ENCODE data around the gene CHCHD5. TPM values are rescaled to one million over a fixed set of nuclear protein-coding genes. Genes with fewer than 3 reads are reported as not detected.

CHCHD5 gene
- total RNA-seq, 2 experiments from 2014 or later = 25.4 to 27.8 TPM

- CTCF ChIA-PET = interaction anchor here (0.7 to 1.7 kb wide), 2 partner anchors 73 to 249 kb away, joined by 4 read pairs; no protein-coding TSS in a partner anchor
Measured at GRCh38 chr2:112618383-112618782, 34.0 kb downstream of the CHCHD5 start.

GRCh38 chr2:112621790-112622527, 37.5 kb downstream of the CHCHD5 start:
- no peak overlapping the region for H3K27ac Mint-ChIP-seq
- ATAC-seq (no peak), DNase-seq (peak; percentile 37)
- H3K27me3 Mint-ChIP-seq = peaks cover 2% of the 10 kb centered on the region
- H3K4me1 Mint-ChIP-seq = peaks cover 33% of the 10 kb centered on the region
- H3K9me3 Mint-ChIP-seq (ENCODE audit: low read depth) = no peaks in the 10 kb centered on the region
- CTCF ChIA-PET = interaction anchor here (0.8 to 12.1 kb wide), 6 partner anchors 22 to 105 kb away, joined by 3 to 247 read pairs (median 12); partner anchors contain the start of genes NT5DC4 and SLC20A1
- H3K36me3 Mint-ChIP-seq = no peaks in the 10 kb centered on the region
- no peak overlapping the region for H3K4me3 Mint-ChIP-seq

More at GRCh38 chr2:112618383-112618782, 34.0 kb downstream of the CHCHD5 start:
- Mint-ChIP-seq H3K27ac (no peak overlapping the region), H3K36me3 (no peaks in the 10 kb centered on the region), H3K9me3 (ENCODE audit: low read depth) (no peaks in the 10 kb centered on the region), H3K4me1 (peaks cover 2% of the 10 kb centered on the region), H3K27me3 (peaks cover 10% of the 10 kb centered on the region), H3K4me3 (no peak overlapping the region)
- ATAC-seq = no peak
- DNase-seq = no peak

- H3K27ac Mint-ChIP-seq = no peak overlapping the region
- H3K9me3 Mint-ChIP-seq (ENCODE audit: low read depth) = no peaks in the 10 kb centered on the region
- peaks cover 38% of the 10 kb centered on the region for H3K4me1 Mint-ChIP-seq
- DNase-seq = peak; percentile 0
- H3K27me3 Mint-ChIP-seq = peaks cover 2% of the 10 kb centered on the region
- no peak for ATAC-seq
- no peaks in the 10 kb centered on the region for H3K36me3 Mint-ChIP-seq
- H3K4me3 Mint-ChIP-seq = no peak overlapping the region
- CTCF ChIA-PET = interaction anchor here (0.8 to 12.1 kb wide), 4 partner anchors 22 to 105 kb away, joined by 3 to 247 read pairs (median 94); partner anchors contain the start of genes NT5DC4 and SLC20A1
Measured at GRCh38 chr2:112622528-112622849, 38.1 kb downstream of the CHCHD5 start.

GRCh38 chr2:112623913-112624777, 39.7 kb downstream of the CHCHD5 start:
- no peaks in the 10 kb centered on the region for H3K9me3 Mint-ChIP-seq (ENCODE audit: low read depth)
- H3K36me3 Mint-ChIP-seq = no peaks in the 10 kb centered on the region
- H3K27ac Mint-ChIP-seq = peak overlapping the region; percentile 88
- peaks cover 49% of the 10 kb centered on the region for H3K4me1 Mint-ChIP-seq
- peaks cover 2% of the 10 kb centered on the region for H3K27me3 Mint-ChIP-seq
- ATAC-seq = peak; percentile 95
- H3K4me3 Mint-ChIP-seq = peak overlapping the region; percentile 38
- DNase-seq = peak; percentile 92
- CTCF ChIA-PET = interaction anchor here (1.0 to 12.1 kb wide), 17 partner anchors 9 to 261 kb away, joined by 3 to 247 read pairs (median 4); partner anchors contain the start of genes CHCHD5, NT5DC4 and SLC20A1

GRCh38 chr2:112625474-112626114, 41.2 kb downstream of the CHCHD5 start:
- Mint-ChIP-seq H3K4me3 (no peak overlapping the region), H3K9me3 (ENCODE audit: low read depth) (no peaks in the 10 kb centered on the region), H3K27me3 (peaks cover 5% of the 10 kb centered on the region), H3K27ac (peak overlapping the region; percentile 88), H3K4me1 (peaks cover 64% of the 10 kb centered on the region), H3K36me3 (no peaks in the 10 kb centered on the region)
- no peak for ATAC-seq
- CTCF ChIA-PET = interaction anchor here (1.0 to 12.1 kb wide), 18 partner anchors 10 to 259 kb away, joined by 3 to 247 read pairs (median 6); partner anchors contain the start of genes CHCHD5, NT5DC4 and SLC20A1
- DNase-seq = no peak

GRCh38 chr2:112626604-112627059, 42.2 kb downstream of the CHCHD5 start:
- H3K9me3 Mint-ChIP-seq (ENCODE audit: low read depth) = no peaks in the 10 kb centered on the region
- CTCF ChIA-PET = interaction anchor here (0.7 to 12.1 kb wide), 27 partner anchors 9 to 258 kb away, joined by 3 to 247 read pairs (median 5); partner anchors contain the start of genes CHCHD5, NT5DC4 and SLC20A1
- peak overlapping the region; percentile 72 for H3K27ac Mint-ChIP-seq
- peak; percentile 80 for DNase-seq
- H3K27me3 Mint-ChIP-seq = peaks cover 2% of the 10 kb centered on the region
- H3K36me3 Mint-ChIP-seq = no peaks in the 10 kb centered on the region
- ATAC-seq = peak; percentile 55
- peaks cover 74% of the 10 kb centered on the region for H3K4me1 Mint-ChIP-seq
- H3K4me3 Mint-ChIP-seq = no peak overlapping the region

- H3K4me3 Mint-ChIP-seq = no peak overlapping the region
- CTCF ChIA-PET = interaction anchor here (0.7 to 12.1 kb wide), 24 partner anchors 8 to 100 kb away, joined by 3 to 247 read pairs (median 5); partner anchors contain the start of genes CHCHD5, NT5DC4 and SLC20A1
Measured at GRCh38 chr2:112627060-112628040, 42.9 kb downstream of the CHCHD5 start.

GRCh38 chr2:112629224-112629623, 44.8 kb downstream of the CHCHD5 start:
- Mint-ChIP-seq H3K36me3 (no peaks in the 10 kb centered on the region), H3K4me3 (no peak overlapping the region), H3K9me3 (ENCODE audit: low read depth) (no peaks in the 10 kb centered on the region), H3K27me3 (peaks cover 2% of the 10 kb centered on the region), H3K4me1 (peaks cover 87% of the 10 kb centered on the region), H3K27ac (no peak overlapping the region)
- DNase-seq (no peak), ATAC-seq (no peak)
- CTCF ChIA-PET = interaction anchor here (0.9 to 12.1 kb wide), 8 partner anchors 17 to 256 kb away, joined by 3 to 247 read pairs (median 12); partner anchors contain the start of genes NT5DC4 and SLC20A1

More at GRCh38 chr2:112627060-112628040, 42.9 kb downstream of the CHCHD5 start:
- Mint-ChIP-seq H3K4me1 (peaks cover 81% of the 10 kb centered on the region), H3K27me3 (peaks cover 2% of the 10 kb centered on the region), H3K27ac (peak overlapping the region; percentile 72), H3K9me3 (ENCODE audit: low read depth) (no peaks in the 10 kb centered on the region), H3K36me3 (no peaks in the 10 kb centered on the region)
- ATAC-seq = no peak
- no peak for DNase-seq

GRCh38 chr2:112629823-112630222, 45.4 kb downstream of the CHCHD5 start:
- ATAC-seq = no peak
- Mint-ChIP-seq H3K9me3 (ENCODE audit: low read depth) (no peaks in the 10 kb centered on the region), H3K27me3 (peaks cover 2% of the 10 kb centered on the region), H3K36me3 (no peaks in the 10 kb centered on the region), H3K4me1 (peaks cover 87% of the 10 kb centered on the region), H3K4me3 (no peak overlapping the region), H3K27ac (no peak overlapping the region)
- CTCF ChIA-PET = interaction anchor here (0.9 to 12.1 kb wide), 7 partner anchors 16 to 255 kb away, joined by 3 to 247 read pairs (median 18); partner anchors contain the start of genes NT5DC4 and SLC20A1
- no peak for DNase-seq

- Mint-ChIP-seq H3K27me3 (peaks cover 4% of the 10 kb centered on the region), H3K4me3 (peak overlapping the region; percentile 75), H3K27ac (peak overlapping the region; percentile 91), H3K4me1 (peaks cover 87% of the 10 kb centered on the region), H3K9me3 (ENCODE audit: low read depth) (no peaks in the 10 kb centered on the region), H3K36me3 (no peaks in the 10 kb centered on the region)
- ATAC-seq = no peak
- CTCF ChIA-PET = interaction anchor here (0.8 to 12.1 kb wide), 7 partner anchors 16 to 97 kb away, joined by 3 to 247 read pairs (median 18); partner anchors contain the start of genes NT5DC4 and SLC20A1
- DNase-seq = no peak
Measured at GRCh38 chr2:112630268-112630667, 45.9 kb downstream of the CHCHD5 start.

GRCh38 chr2:112633708-112634107, 49.3 kb downstream of the CHCHD5 start:
- Mint-ChIP-seq H3K9me3 (ENCODE audit: low read depth) (no peaks in the 10 kb centered on the region), H3K27me3 (peaks cover 13% of the 10 kb centered on the region), H3K4me1 (peaks cover 78% of the 10 kb centered on the region), H3K4me3 (no peak overlapping the region), H3K27ac (peak overlapping the region; percentile 7), H3K36me3 (no peaks in the 10 kb centered on the region)
- ATAC-seq (no peak), DNase-seq (no peak)
- CTCF ChIA-PET = interaction anchor here (1.1 to 12.1 kb wide), 5 partner anchors 8 to 92 kb away, joined by 4 to 155 read pairs (median 36); partner anchors contain the start of gene SLC20A1

Measured in activated CD8-positive, alpha-beta memory T cell treated with anti-CD3 and anti-CD28 coated beads, Interleukin-2, amount 10 ng/mL, durations not matched to agents 7 days and 5 days (primary cell).